ENCODE data around the gene CACNA2D3.
A peak's percentile ranks its signal among the peaks of the same experiment; 100 is the strongest.

Gene CACNA2D3

GRCh38 chr3:54853573-54854404 is 731.4 kb downstream of the CACNA2D3 start:
- H3K9me3 ChIP-seq, result no peaks in the 10 kb centered on the region
- intact Hi-C loops (cut with DNase I; ENCODE audit: low total_unique reads), result loop anchor here (10.0 kb wide), 1 partner anchor 1401 kb away; no protein-coding TSS in a partner anchor
- peak; percentile 69 for TF ChIP-seq CTCF (IDR thresholded peaks at IDR 0.05)
- H3K27me3 ChIP-seq, result no peaks in the 10 kb centered on the region
- H3K27ac ChIP-seq, result no peak overlapping the region
- peak; percentile 73 to 78 for DNase-seq
- no peaks in the 10 kb centered on the region for H3K4me1 ChIP-seq
- H3K4me3 ChIP-seq, result no peak overlapping the region
- no peaks in the 10 kb centered on the region for H3K36me3 ChIP-seq

DNA sequence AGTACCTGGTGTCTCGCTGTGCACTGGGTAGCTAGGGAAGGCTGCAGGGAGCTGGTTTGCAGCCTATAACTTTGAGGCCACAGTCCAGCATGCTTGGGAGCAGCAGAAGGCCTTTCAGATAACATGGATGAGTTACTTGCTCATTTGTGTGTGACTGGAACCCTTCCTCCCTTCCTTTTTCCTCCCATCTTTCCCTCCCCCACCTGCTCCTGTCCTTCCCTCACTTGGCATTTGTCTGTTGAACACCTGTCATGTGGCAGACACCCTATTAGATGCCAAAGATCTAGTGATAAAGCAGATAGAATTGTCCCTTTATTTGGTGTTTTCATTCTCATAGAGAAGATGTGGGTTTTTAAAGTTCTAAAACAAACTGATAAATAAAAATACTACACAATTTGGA is 733.9 kb downstream of the CACNA2D3 start:
- TF ChIP-seq CTCF (IDR thresholded peaks at IDR 0.05), result no peak
- intact Hi-C loops (cut with DNase I; ENCODE audit: low total_unique reads), result loop anchor here (10.0 kb wide), 1 partner anchor 1399 kb away; no protein-coding TSS in a partner anchor
- no peak overlapping the region for H3K4me3 ChIP-seq

GRCh38 chr3:54857343-54857742 is 735.0 kb downstream of the CACNA2D3 start:
- Histone ChIP-seq H3K27me3 (no peaks in the 10 kb centered on the region), H3K4me1 (no peaks in the 10 kb centered on the region), H3K36me3 (no peaks in the 10 kb centered on the region), H3K27ac (no peak overlapping the region), H3K9me3 (no peaks in the 10 kb centered on the region), H3K4me3 (no peak overlapping the region)
- intact Hi-C loops (cut with DNase I; ENCODE audit: low total_unique reads), result loop anchor here (10.0 kb wide), 1 partner anchor 1397 kb away; no protein-coding TSS in a partner anchor
- DNase-seq, result no peak
- no peak for TF ChIP-seq CTCF (IDR thresholded peaks at IDR 0.05)

More for the DNA sequence above, 733.9 kb downstream of the CACNA2D3 start:
- no peak for DNase-seq
- H3K9me3 ChIP-seq, result no peaks in the 10 kb centered on the region
- no peaks in the 10 kb centered on the region for H3K4me1 ChIP-seq
- no peak overlapping the region for H3K27ac ChIP-seq
- no peaks in the 10 kb centered on the region for H3K27me3 ChIP-seq
- H3K36me3 ChIP-seq, result no peaks in the 10 kb centered on the region

- H3K27me3 ChIP-seq, result no peaks in the 10 kb centered on the region
- no peaks in the 10 kb centered on the region for H3K9me3 ChIP-seq
- intact Hi-C loops (cut with DNase I; ENCODE audit: low total_unique reads), result loop anchor here (10.0 kb wide), 1 partner anchor 1397 kb away; no protein-coding TSS in a partner anchor
- TF ChIP-seq CTCF (IDR thresholded peaks at IDR 0.05), result no peak
- no peak overlapping the region for H3K27ac ChIP-seq
- no peaks in the 10 kb centered on the region for H3K36me3 ChIP-seq
- H3K4me3 ChIP-seq, result no peak overlapping the region
- DNase-seq, result no peak
- no peaks in the 10 kb centered on the region for H3K4me1 ChIP-seq
Measured at GRCh38 chr3:54858093-54858785, 735.9 kb downstream of the CACNA2D3 start.

- Histone ChIP-seq H3K27ac (no peak overlapping the region), H3K4me1 (no peaks in the 10 kb centered on the region)
- intact Hi-C loops (cut with DNase I; ENCODE audit: low total_unique reads), result loop anchor here (10.0 kb wide), 1 partner anchor 1396 kb away; no protein-coding TSS in a partner anchor
Measured at GRCh38 chr3:54859184-54859583, 736.8 kb downstream of the CACNA2D3 start.

More at GRCh38 chr3:54859184-54859583, 736.8 kb downstream of the CACNA2D3 start:
- no peaks in the 10 kb centered on the region for H3K27me3 ChIP-seq
- TF ChIP-seq CTCF (IDR thresholded peaks at IDR 0.05), result no peak
- H3K9me3 ChIP-seq, result no peaks in the 10 kb centered on the region
- H3K4me3 ChIP-seq, result no peak overlapping the region
- DNase-seq, result no peak
- no peaks in the 10 kb centered on the region for H3K36me3 ChIP-seq
